Esophagus squamous epithelium (tissue), 4 donors: ENCODE measurements around the gene ZBTB24.

Experiments used
- CTCF ChIP-seq, 6 experiments: fragments of 450-650 bp in 4 of 6; fragments of 200-600 bp in 2 of 6; sonication (generic) in 2 of 6; IDR thresholded peaks; one replicate each; pipeline ENCODE4 v1.5.1; 2016 to 2019; ENCODE audit warnings: antibody characterized with exemption in 6 of 6, mild to moderate bottlenecking in 4 of 6, moderate library complexity in 4 of 6
- POLR2A ChIP-seq, 4 donors: fragments of 450-650 bp; IDR thresholded peaks; one replicate each; pipeline ENCODE4 v1.6.1; 2017; ENCODE audit warnings: antibody characterized with exemption in 4 of 4, mild to moderate bottlenecking in 4 of 4, moderate library complexity in 3 of 4

- TF ChIP-seq CTCF (IDR thresholded peaks at IDR 0.05): no peak
- no peak for TF ChIP-seq POLR2A (IDR thresholded peaks at IDR 0.05)
These were observed 34.4 kb downstream of the ZBTB24 start for GRCh38 chr6:109448615-109449014.
